GM12864 (cell line): ENCODE data around the gene FARP1.

ENCODE experiments used
- DNase-seq: peaks from one replicate; pipeline ENCODE4 v3.0.0-alpha.2; 2011; ENCODE audit warnings: low read depth
- H3K4me3 ChIP-seq: 2 replicates; pipeline ENCODE4 v1.5.1; 2011; ENCODE audit warnings: mild to moderate bottlenecking, low read depth, low read length, control low read depth
- TF ChIP-seq, protein P1 (sequence below): IDR thresholded peaks from 2 replicates; pipeline ENCODE4 v1.5.1; 2011; ENCODE audit warnings: low read depth, mild to moderate bottlenecking, moderate library complexity, low read length, control low read depth, inconsistent platforms; ENCODE audit errors: missing control alignments

The FARP1 gene

DNA sequence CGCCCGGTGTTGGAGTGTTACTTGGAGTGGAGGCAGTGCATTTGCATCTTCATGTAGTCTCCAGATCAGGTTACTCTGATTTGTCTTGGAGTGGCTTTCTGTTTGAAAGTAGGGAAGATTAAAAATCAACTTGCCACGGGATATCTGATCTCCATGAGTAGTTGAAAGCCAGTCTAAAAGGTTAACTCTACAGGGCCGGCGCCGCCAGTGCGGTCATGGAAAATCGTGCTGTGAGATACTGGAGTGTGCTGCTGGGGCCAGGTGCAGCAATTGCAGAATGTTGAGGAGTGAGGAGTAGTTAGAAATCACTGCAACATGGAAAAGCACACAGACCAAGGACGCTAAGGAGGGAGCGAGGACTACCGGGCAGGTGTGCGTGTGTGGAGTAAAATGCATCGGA lies 259.0 kb downstream of the FARP1 start:
- no peak overlapping the region for H3K4me3 ChIP-seq
- no peak for DNase-seq
- TF ChIP-seq, protein P1, sequence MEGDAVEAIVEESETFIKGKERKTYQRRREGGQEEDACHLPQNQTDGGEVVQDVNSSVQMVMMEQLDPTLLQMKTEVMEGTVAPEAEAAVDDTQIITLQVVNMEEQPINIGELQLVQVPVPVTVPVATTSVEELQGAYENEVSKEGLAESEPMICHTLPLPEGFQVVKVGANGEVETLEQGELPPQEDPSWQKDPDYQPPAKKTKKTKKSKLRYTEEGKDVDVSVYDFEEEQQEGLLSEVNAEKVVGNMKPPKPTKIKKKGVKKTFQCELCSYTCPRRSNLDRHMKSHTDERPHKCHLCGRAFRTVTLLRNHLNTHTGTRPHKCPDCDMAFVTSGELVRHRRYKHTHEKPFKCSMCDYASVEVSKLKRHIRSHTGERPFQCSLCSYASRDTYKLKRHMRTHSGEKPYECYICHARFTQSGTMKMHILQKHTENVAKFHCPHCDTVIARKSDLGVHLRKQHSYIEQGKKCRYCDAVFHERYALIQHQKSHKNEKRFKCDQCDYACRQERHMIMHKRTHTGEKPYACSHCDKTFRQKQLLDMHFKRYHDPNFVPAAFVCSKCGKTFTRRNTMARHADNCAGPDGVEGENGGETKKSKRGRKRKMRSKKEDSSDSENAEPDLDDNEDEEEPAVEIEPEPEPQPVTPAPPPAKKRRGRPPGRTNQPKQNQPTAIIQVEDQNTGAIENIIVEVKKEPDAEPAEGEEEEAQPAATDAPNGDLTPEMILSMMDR: no peak

DNA sequence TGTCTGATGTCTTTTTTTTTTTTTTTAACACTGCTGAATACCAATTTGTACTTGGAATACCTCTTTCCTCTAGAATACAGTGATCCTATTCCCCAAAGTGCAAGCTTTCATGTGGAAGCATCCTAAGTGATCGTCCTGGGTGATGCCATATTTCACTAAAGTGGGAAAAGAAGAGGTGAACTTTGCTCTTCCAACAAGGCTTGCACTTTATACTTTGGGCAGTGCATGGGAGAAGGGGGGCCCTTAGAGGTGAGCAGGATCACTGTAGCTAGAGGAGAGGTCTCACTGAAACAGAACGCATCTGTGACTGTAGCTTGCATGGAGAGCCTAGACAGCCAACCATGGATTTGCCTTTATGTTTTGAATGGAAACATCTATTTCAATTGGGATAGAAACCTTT lies 260.2 kb downstream of the FARP1 start:
- no peak for DNase-seq
- H3K4me3 ChIP-seq: no peak overlapping the region
- TF ChIP-seq, protein P1: no peak

DNA sequence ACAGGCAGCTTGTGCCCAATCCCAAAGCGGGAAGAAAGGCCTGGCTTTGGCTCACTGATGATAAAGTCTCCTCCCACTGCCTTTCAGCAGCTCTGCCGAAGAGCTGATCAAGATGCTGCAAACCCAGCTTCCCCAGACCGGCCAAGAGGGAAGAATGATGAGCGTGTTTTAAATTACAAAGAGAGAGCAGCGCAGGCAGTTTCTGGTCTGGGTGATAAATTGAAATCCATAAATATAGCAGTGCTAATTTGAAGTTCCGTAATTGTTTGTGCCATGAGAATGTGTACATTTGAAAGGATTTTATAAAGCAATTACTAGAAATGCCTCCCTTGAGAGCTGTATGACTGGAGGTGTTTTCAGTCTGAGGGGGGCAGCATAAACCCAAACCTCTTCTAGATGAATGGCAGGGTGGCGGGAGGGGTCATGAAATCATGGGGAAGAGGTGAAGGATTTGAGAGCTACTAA lies 262.2 kb downstream of the FARP1 start:
- TF ChIP-seq, protein P1: no peak
- DNase-seq: no peak
- no peak overlapping the region for H3K4me3 ChIP-seq

DNA sequence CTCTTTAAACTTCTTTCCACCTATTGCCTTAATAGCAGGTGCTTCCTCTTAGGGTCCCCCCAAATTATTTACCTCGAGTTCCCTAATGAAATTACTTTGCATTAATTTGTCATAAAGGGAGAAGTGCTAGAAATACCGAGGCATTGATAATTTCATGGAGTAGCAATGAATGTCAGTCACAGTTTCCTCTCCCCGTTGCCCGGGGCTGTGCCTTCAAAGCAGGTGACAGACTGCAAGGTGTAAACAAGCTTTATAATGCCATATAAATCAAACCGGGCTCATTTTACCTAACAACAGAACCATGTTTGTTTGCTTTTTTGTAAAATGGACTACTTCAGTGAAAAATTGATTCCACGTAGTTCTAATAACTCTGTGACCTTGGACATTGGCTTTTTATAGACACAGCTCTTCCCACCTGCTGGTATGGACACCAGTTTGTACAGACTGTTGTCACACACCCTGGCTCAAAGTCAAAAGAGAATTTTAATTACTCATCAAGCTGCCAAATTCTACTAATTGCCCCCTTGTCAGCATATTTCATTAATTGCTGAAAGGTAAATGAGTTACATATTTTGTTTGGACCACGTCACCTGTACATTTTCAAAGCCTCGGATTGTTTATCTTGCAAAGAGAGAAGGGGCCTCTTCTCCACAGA lies 262.9 kb downstream of the FARP1 start:
- DNase-seq: no peak
- TF ChIP-seq, protein P1: no peak
- H3K4me3 ChIP-seq: no peak overlapping the region

DNA sequence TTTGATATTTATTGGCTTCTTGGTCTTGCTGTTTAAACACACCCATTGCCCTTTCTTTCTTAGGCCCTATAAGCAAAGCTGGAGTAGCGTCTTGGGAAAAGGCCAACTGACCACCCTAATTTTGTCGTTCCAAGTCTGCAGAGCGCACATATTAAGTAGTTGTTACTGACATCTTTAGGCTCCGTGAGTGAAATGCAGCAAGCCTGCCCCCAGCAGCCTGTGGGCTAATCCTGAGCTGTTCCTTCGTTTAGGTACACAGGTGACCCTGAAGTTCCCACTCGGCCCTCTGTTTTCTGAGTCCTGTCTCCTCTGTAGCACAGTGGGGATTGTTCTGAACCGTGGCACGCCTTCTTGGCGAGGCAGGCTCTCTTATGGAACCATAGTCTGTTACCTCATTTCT lies 263.5 kb downstream of the FARP1 start:
- no peak overlapping the region for H3K4me3 ChIP-seq
- TF ChIP-seq, protein P1: no peak
- no peak for DNase-seq

DNA sequence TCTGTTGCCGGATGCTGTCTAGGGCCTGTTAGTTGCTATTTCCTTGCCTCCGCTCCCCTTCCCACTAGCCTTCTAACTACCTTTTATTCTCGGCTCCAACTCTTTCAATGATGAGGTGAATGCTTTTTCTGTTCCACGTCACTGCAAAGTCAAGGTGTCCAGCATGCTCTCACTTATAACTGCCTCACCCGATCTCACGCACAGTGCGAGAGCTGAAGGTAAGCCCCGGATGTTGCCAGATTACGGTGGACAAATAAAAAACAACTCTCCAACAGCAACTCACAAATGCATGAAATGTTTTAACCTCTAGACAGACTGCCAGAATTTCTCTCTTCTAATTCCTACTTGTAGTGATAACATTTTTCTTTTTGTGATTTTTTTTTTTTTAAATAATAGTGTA lies 264.1 kb downstream of the FARP1 start:
- TF ChIP-seq, protein P1: no peak
- H3K4me3 ChIP-seq: no peak overlapping the region
- no peak for DNase-seq

DNA sequence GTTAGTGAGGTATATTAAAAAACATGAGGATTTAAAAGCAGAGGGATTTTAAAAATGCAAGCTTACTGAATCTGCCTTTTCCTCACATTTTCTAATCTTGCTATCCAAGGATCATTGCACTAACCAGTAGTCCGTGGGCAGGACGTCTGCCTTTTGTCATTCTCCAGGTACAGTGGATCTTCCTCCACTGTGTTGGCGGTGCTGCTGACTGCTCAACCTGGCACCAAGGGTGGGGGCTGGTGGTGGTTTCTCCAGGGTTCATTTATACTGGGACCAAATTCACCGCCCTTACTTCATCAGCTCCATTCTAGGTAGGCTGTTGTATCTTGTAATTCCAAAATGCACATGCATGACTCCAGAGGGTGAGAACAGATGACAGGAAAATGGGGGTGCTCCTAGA lies 264.7 kb downstream of the FARP1 start:
- TF ChIP-seq, protein P1: no peak
- no peak overlapping the region for H3K4me3 ChIP-seq
- DNase-seq: no peak
